Measurements from ENCODE around the gene ARHGEF10L.

DNA sequence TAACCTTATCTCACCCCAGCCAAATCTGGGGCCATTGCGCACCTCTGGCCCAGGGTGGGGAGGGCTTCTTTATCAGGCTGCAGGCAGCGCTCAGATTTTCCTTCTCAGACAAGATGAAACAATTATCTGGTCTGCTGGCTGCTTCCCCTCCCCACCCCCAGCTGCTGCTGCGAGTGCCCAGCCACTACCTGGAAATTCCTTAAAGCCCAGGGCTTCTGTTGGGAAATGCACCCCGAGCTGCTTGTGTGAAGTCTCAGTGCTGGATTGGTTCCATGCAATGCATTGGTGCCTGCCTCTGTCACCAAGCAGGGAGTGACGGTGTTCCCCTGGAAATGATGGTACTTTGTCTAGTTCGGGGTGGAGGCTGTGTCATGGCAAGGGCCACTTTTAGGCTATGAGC lies 197.1 kb downstream of the ARHGEF10L start:
- TF ChIP-seq, protein P1, sequence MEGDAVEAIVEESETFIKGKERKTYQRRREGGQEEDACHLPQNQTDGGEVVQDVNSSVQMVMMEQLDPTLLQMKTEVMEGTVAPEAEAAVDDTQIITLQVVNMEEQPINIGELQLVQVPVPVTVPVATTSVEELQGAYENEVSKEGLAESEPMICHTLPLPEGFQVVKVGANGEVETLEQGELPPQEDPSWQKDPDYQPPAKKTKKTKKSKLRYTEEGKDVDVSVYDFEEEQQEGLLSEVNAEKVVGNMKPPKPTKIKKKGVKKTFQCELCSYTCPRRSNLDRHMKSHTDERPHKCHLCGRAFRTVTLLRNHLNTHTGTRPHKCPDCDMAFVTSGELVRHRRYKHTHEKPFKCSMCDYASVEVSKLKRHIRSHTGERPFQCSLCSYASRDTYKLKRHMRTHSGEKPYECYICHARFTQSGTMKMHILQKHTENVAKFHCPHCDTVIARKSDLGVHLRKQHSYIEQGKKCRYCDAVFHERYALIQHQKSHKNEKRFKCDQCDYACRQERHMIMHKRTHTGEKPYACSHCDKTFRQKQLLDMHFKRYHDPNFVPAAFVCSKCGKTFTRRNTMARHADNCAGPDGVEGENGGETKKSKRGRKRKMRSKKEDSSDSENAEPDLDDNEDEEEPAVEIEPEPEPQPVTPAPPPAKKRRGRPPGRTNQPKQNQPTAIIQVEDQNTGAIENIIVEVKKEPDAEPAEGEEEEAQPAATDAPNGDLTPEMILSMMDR (IDR thresholded peaks at IDR 0.05) = no peak
- TF ChIP-seq POLR2A (IDR thresholded peaks at IDR 0.05) = no peak
